A204.1 (cell line): ENCODE data around the gene NXPE3.
"Not testable (repeated sequence)": the region's sequence is repeated elsewhere in the genome, so short reads cannot be mapped to it uniquely, and the experiment has no call there.

Experiments
- FAIRE-seq: peaks from 2 replicates; lab custom pipeline; 2012; peaks lifted over from hg19 to GRCh38; lab: Jason Lieb, UNC

Gene NXPE3

GRCh38 chr3:101779047-101779821 lies at the start of gene NXPE3:
Gene NXPE3 (plus strand): TSS chr3:101779211. CDS start chr3:101785597, 6,386 bp downstream.
- no peak for FAIRE-seq

GRCh38 chr3:101729586-101729985 lies 49.4 kb upstream of the NXPE3 start:
- no peak for FAIRE-seq

GRCh38 chr3:101730839-101731238 lies 48.2 kb upstream of the NXPE3 start:
- FAIRE-seq, result no peak

GRCh38 chr3:101732240-101732641 lies 46.8 kb upstream of the NXPE3 start:
- FAIRE-seq, result no peak

GRCh38 chr3:101735833-101736232 lies 43.2 kb upstream of the NXPE3 start:
- no peak for FAIRE-seq

- FAIRE-seq, result not testable (repeated sequence)
These were observed 37.1 kb upstream of the NXPE3 start for GRCh38 chr3:101741914-101742313.

GRCh38 chr3:101744811-101745210 lies 34.2 kb upstream of the NXPE3 start:
- FAIRE-seq, result no peak

- FAIRE-seq, result not testable (repeated sequence)
These were observed 33.1 kb upstream of the NXPE3 start for GRCh38 chr3:101745934-101746333.

- not testable (repeated sequence) for FAIRE-seq
These were observed 25.5 kb upstream of the NXPE3 start for GRCh38 chr3:101753386-101754113.

- FAIRE-seq, result no peak
These were observed 20.8 kb upstream of the NXPE3 start for GRCh38 chr3:101758224-101758623.

- FAIRE-seq, result no peak
These were observed 16.9 kb upstream of the NXPE3 start for GRCh38 chr3:101762041-101762646.

GRCh38 chr3:101777745-101778281 lies 1.2 kb upstream of the NXPE3 start:
- not testable (repeated sequence) for FAIRE-seq

GRCh38 chr3:101778385-101779046 lies 495 bp upstream of the NXPE3 start:
- no peak for FAIRE-seq

GRCh38 chr3:101779822-101780381 lies 891 bp downstream of the NXPE3 start:
- FAIRE-seq, result no peak

- FAIRE-seq, result no peak
These were observed 1.6 kb downstream of the NXPE3 start for GRCh38 chr3:101780661-101781060.

GRCh38 chr3:101781166-101781565 lies 2.2 kb downstream of the NXPE3 start:
- no peak for FAIRE-seq

GRCh38 chr3:101784855-101785613 lies 6.0 kb downstream of the NXPE3 start:
- FAIRE-seq, result no peak

- no peak for FAIRE-seq
These were observed 12.8 kb downstream of the NXPE3 start for GRCh38 chr3:101791778-101792177.

GRCh38 chr3:101796077-101796680 lies 17.2 kb downstream of the NXPE3 start:
- FAIRE-seq, result no peak

GRCh38 chr3:101801174-101801573 lies 22.2 kb downstream of the NXPE3 start:
- FAIRE-seq, result no peak

- FAIRE-seq, result no peak
These were observed 23.2 kb downstream of the NXPE3 start for GRCh38 chr3:101802179-101802578.
